Upper lobe of right lung (tissue), 1 donor: Measurements from ENCODE around the gene NUMA1. TPM values are rescaled to one million over a fixed set of nuclear protein-coding genes. Genes with fewer than 3 reads are reported as not detected.

Source experiments
- ATAC-seq: fragments of 200-7000 bp; cut with Tn5 transposase; one replicate; pipeline ENCODE4 v1.9.1; 2020; ENCODE audit warnings: mild to moderate bottlenecking, moderate library complexity
- DNase-seq: peaks from one replicate; pipeline ENCODE4 v3.0.0-alpha.2; 2020
- H3K27ac ChIP-seq: fragments of 200-600 bp; one replicate; pipeline ENCODE4 v1.8.0; 2022
- H3K27me3 ChIP-seq: fragments of 200-600 bp; one replicate; pipeline ENCODE4 v1.8.0; 2022; ENCODE audit warnings: mild to moderate bottlenecking
- H3K36me3 ChIP-seq: fragments of 200-600 bp; one replicate; pipeline ENCODE4 v1.8.0; 2022
- H3K4me1 ChIP-seq: fragments of 200-600 bp; one replicate; pipeline ENCODE4 v1.8.0; 2022
- H3K4me3 ChIP-seq: fragments of 200-600 bp; one replicate; pipeline ENCODE4 v1.8.0; 2022; ENCODE audit warnings: mild to moderate bottlenecking
- H3K9me3 ChIP-seq: fragments of 200-600 bp; one replicate; pipeline ENCODE4 v1.8.0; 2022
- CTCF ChIP-seq: fragments of 200-600 bp; IDR thresholded peaks from one replicate; pipeline ENCODE4 v1.8.0; 2022; ENCODE audit warnings: antibody characterized with exemption
- intact Hi-C: fragments of 100-400 bp; cut with DNase I; formaldehyde crosslinking; loops from one replicate; pipeline ENCODE4 v1.11.0; 2022
- total RNA-seq: library from RNA; stranded (reverse); fragmentation: NEBNext Ultra II Directional; extraction: Animal tissue kit (Norgen Biotek cat#: 25700); gene quantifications from one replicate; pipeline ENCODE4 v1.2.1, GENCODE V29; 2021
- donor health status: DM: no; HTN: yes; CAD: no; lungs with severe emphysema.

Gene NUMA1
- total RNA-seq, 1 donor from 2014 or later = 192 TPM

DNA sequence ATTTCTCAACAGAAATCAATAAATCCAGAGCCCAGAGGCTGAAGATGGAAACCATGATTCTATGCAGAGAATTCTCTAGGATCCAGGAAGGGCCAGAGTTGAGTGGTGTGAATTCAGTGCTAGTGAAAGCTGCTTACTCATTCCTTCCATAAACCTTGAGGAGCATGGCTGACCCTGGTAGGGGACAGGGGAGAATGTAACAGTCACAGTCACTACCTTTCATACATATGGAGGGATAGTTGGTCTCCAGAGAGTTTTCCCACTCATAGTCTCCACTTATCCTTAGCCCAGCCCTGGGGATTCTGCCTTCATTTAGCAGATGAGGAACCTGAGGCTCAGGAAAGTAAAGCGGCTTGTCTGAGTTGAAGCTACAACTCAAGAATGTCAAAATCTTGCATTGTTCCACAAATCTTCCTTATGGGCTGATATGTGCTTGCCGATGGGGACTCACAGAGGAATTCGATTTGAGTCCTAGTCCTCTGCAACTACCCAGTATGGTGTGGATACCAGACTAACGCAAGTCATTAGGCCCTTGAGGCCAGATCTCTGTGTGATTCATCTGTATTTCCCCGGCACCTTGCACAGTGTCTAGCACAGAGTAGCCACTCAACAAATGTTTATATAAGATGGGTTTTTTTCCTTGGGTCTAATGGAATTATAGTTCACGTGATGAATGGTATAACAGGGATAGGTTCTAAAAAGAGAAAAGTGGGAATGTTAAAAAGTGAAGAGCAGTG lies 35.8 kb upstream of the NUMA1 start:
- H3K27me3 ChIP-seq = no peaks in the 10 kb centered on the region
- TF ChIP-seq CTCF = no peak
- ATAC-seq (no peak), DNase-seq (no peak)
- no peak overlapping the region for H3K4me3 ChIP-seq
- H3K9me3 ChIP-seq = no peaks in the 10 kb centered on the region
- intact Hi-C loops = no loop called here
- H3K27ac ChIP-seq = no peak overlapping the region
- H3K36me3 ChIP-seq = no peaks in the 10 kb centered on the region
- peaks cover 9% of the 10 kb centered on the region for H3K4me1 ChIP-seq

- Histone ChIP-seq H3K4me1 (peaks cover 9% of the 10 kb centered on the region), H3K9me3 (no peaks in the 10 kb centered on the region), H3K27ac (no peak overlapping the region), H3K27me3 (no peaks in the 10 kb centered on the region), H3K4me3 (no peak overlapping the region), H3K36me3 (no peaks in the 10 kb centered on the region)
- no peak for TF ChIP-seq CTCF
- DNase-seq (no peak), ATAC-seq (no peak)
- intact Hi-C loops = no loop called here
Observed at GRCh38 chr11:72114570-72114969, 34.2 kb upstream of the NUMA1 start.

GRCh38 chr11:72112978-72113808 lies 32.9 kb upstream of the NUMA1 start:
- TF ChIP-seq CTCF = no peak
- intact Hi-C loops = no loop called here

GRCh38 chr11:72112143-72112977 lies 32.0 kb upstream of the NUMA1 start, which contains the start of gene ANAPC15:
Gene ANAPC15, minus strand, starts transcription at chr11:72112695. Its CDS starts 1,419 bp downstream, at chr11:72111276.
- H3K36me3 ChIP-seq = no peaks in the 10 kb centered on the region
- no peak for TF ChIP-seq CTCF
- intact Hi-C loops = no loop called here
- H3K27ac ChIP-seq = peak within 1 kb of the TSS; percentile 100
- H3K4me1 ChIP-seq = peaks cover 9% of the 10 kb centered on the region
- ATAC-seq (peak; percentile 94), DNase-seq (peak; percentile 97)
- peak within 1 kb of the TSS; percentile 74 for H3K4me3 ChIP-seq
- no peaks in the 10 kb centered on the region for H3K9me3 ChIP-seq
- H3K27me3 ChIP-seq = no peaks in the 10 kb centered on the region

More at GRCh38 chr11:72112978-72113808, 32.9 kb upstream of the NUMA1 start:
- Histone ChIP-seq H3K36me3 (no peaks in the 10 kb centered on the region), H3K9me3 (no peaks in the 10 kb centered on the region), H3K4me3 (peak overlapping the region; percentile 74), H3K27me3 (no peaks in the 10 kb centered on the region), H3K4me1 (peaks cover 9% of the 10 kb centered on the region), H3K27ac (peak overlapping the region; percentile 100)
- ATAC-seq (no peak), DNase-seq (no peak)

GRCh38 chr11:72111300-72112142 lies 31.2 kb upstream of the NUMA1 start:
- no peak for TF ChIP-seq CTCF
- Histone ChIP-seq H3K27me3 (no peaks in the 10 kb centered on the region), H3K27ac (peak overlapping the region; percentile 100), H3K4me3 (peak overlapping the region; percentile 74), H3K36me3 (no peaks in the 10 kb centered on the region), H3K4me1 (peaks cover 9% of the 10 kb centered on the region), H3K9me3 (no peaks in the 10 kb centered on the region)
- intact Hi-C loops = no loop called here
- no peak for ATAC-seq
- no peak for DNase-seq
